Astrocyte (in vitro differentiated cells and primary cell): ENCODE data around the gene ADGRD2.

Experiments
- CTCF ChIP-seq: IDR thresholded peaks from 2 replicates; pipeline ENCODE4 v1.5.1; 2011; ENCODE audit warnings: low read depth, mild to moderate bottlenecking, inconsistent platforms, low read length, moderate library complexity; ENCODE audit not compliant: insufficient read depth
- EZH2 ChIP-seq: IDR thresholded peaks from 2 replicates; pipeline ENCODE4 v1.6.1; 2012; ENCODE audit warnings: mild to moderate bottlenecking, low read length, inconsistent platforms; ENCODE audit not compliant: insufficient read depth

DNA sequence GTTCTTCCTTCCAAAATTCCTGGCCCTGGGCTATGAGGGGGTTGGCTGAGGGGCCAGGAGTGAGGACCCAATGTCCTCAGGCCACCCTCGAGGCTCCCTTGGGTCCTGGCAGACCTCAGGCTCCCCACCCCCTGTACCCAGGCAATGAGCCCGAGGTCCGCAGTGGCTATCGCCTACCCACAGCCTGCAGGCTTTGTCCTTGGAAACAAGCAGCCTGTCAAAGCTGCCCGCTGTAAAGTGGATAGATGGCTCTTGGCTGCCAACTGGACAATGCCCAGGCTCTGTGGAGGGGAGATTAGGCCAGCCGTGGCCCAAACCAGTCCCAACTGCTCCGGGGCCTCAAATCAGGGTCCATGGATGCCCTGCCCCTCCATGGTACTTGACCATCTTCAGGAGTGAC lies 2.2 kb upstream of the ADGRD2 start:
- no peak for TF ChIP-seq CTCF
- no peak for TF ChIP-seq EZH2
